Endothelial cell of umbilical vein (primary cell): ENCODE results near the gene BTN2A1. TPM values are rescaled to one million over a fixed set of nuclear protein-coding genes. Genes with fewer than 3 reads are reported as not detected.

Experiments
- BruUV-seq: library from RNA; stranded (reverse); fragments of 400-500 nt; replicated peaks from 2 replicates; lab custom pipeline; 2021; lab: Mats Ljungman, UMichigan
- CTCF ChIA-PET: fragments of 300-600, 350-600 bp; sonication (Branson Sonifier 250); formaldehyde crosslinking; loops from one replicate; lab custom pipeline; 2021; ENCODE audit warnings: antibody characterized with exemption, inconsistent platforms; lab: Charles Lee
- POLR2A ChIA-PET: fragments of 300-600, 350-600 bp; sonication (Branson Sonifier 250); formaldehyde crosslinking; loops from one replicate; lab custom pipeline; 2021; ENCODE audit warnings: antibody characterized with exemption, inconsistent platforms; lab: Charles Lee
- DNase-seq: peaks from one replicate; pipeline ENCODE4 v3.0.0-alpha.2; 2011; ENCODE audit warnings: low read depth, low spot score
- FAIRE-seq: peaks from 2 replicates; lab custom pipeline; 2011; peaks lifted over from hg19 to GRCh38; lab: Jason Lieb, UNC
- H2AFZ ChIP-seq: 2 replicates; pipeline ENCODE4 v1.6.0; 2012; ENCODE audit warnings: low read depth, low read length, control low read depth, inconsistent platforms
- H3K27ac ChIP-seq: 2 replicates; pipeline ENCODE4 v1.5.1; 2011; ENCODE audit warnings: low read depth, mild to moderate bottlenecking, control low read depth, low read length, moderate library complexity; ENCODE audit not compliant: insufficient read depth
- H3K27me3 ChIP-seq, 2 experiments: 2 replicates each; pipeline versions ENCODE4 v1.6.0 to v1.6.1; 2011; ENCODE audit warnings: low read length in 2 of 2, mixed read lengths in 1 of 2; ENCODE audit not compliant: control insufficient read depth in 2 of 2, insufficient read depth in 2 of 2
- H3K36me3 ChIP-seq, 2 experiments: 2 replicates in 1 of 2; 3 replicates in 1 of 2; pipeline ENCODE4 v1.5.1; 2011; ENCODE audit warnings: low read length in 2 of 2, mild to moderate bottlenecking in 1 of 2, moderate library complexity in 1 of 2; ENCODE audit not compliant: control insufficient read depth in 2 of 2, insufficient read depth in 2 of 2; ENCODE audit errors: extremely low read depth in 1 of 2
- H3K4me1 ChIP-seq: 3 replicates; pipeline ENCODE4 v1.5.1; 2011; ENCODE audit warnings: mild to moderate bottlenecking, low read length; ENCODE audit not compliant: control insufficient read depth, insufficient read depth; ENCODE audit errors: extremely low read depth
- H3K4me2 ChIP-seq: 2 replicates; pipeline ENCODE4 v1.6.1; 2011; ENCODE audit warnings: low read length, control low read depth, mixed read lengths; ENCODE audit not compliant: insufficient read depth
- H3K4me3 ChIP-seq, 3 experiments: fragments of 200-600 bp in 1 of 3; sonication (generic), shearing (Covaris generic) in 1 of 3; replicated peaks in 1 of 3; 2 replicates each; pipeline ENCODE4 v1.5.1; 2011 to 2016; ENCODE audit warnings: control low read depth in 3 of 3, low read length in 3 of 3, mild to moderate bottlenecking in 2 of 3, inconsistent platforms in 1 of 3, low read depth in 1 of 3, moderate library complexity in 1 of 3; ENCODE audit not compliant: insufficient read depth in 1 of 3
- H3K79me2 ChIP-seq: 2 replicates; pipeline ENCODE4 v1.6.0; 2012; ENCODE audit warnings: low read length, inconsistent platforms; ENCODE audit not compliant: control insufficient read depth, insufficient read depth
- H3K9ac ChIP-seq: replicated peaks from 2 replicates; pipeline ENCODE3; 2011; ENCODE audit warnings: low read length, control low read depth; ENCODE audit not compliant: insufficient read depth; ENCODE audit errors: extremely low read depth
- H3K9me1 ChIP-seq: replicated peaks from 3 replicates; pipeline ENCODE4 v1.6.0; 2011; ENCODE audit warnings: mild to moderate bottlenecking, low read length; ENCODE audit not compliant: control insufficient read depth, insufficient read depth; ENCODE audit errors: extremely low read depth
- H3K9me3 ChIP-seq: replicated peaks from 2 replicates; pipeline ENCODE4 v1.5.1; 2012; ENCODE audit warnings: low read length, inconsistent platforms; ENCODE audit not compliant: control insufficient read depth, insufficient read depth
- H4K20me1 ChIP-seq: replicated peaks from 2 replicates; pipeline ENCODE3; 2011; ENCODE audit warnings: mild to moderate bottlenecking, low read length; ENCODE audit not compliant: control insufficient read depth, insufficient read depth; ENCODE audit errors: extremely low read depth
- CTCF ChIP-seq, 2 donors: IDR thresholded peaks; 1 replicate in 1 of 2; 2 replicates in 1 of 2; pipeline ENCODE4 v1.5.1; 2011; ENCODE audit warnings: low read length in 2 of 2, mild to moderate bottlenecking in 2 of 2, moderate library complexity in 2 of 2, control low read depth in 1 of 2, inconsistent platforms in 1 of 2, low read depth in 1 of 2; ENCODE audit not compliant: insufficient read depth in 1 of 2; ENCODE audit errors: extremely low read depth in 1 of 2
- EZH2 ChIP-seq: IDR thresholded peaks from 2 replicates; pipeline ENCODE4 v1.6.1; 2012; ENCODE audit warnings: borderline replicate concordance, low read depth, mild to moderate bottlenecking, moderate library complexity, low read length, inconsistent platforms; ENCODE audit not compliant: severe bottlenecking
- FOS ChIP-seq: IDR thresholded peaks from 2 replicates; pipeline ENCODE4 v1.6.1; 2011; ENCODE audit warnings: mild to moderate bottlenecking, low read length, moderate library complexity, borderline replicate concordance; ENCODE audit not compliant: insufficient read depth
- GATA2 ChIP-seq: IDR thresholded peaks from 2 replicates; pipeline ENCODE4 v1.7.0; 2011; ENCODE audit warnings: low read depth, mild to moderate bottlenecking, moderate library complexity, mixed read lengths, low read length; ENCODE audit not compliant: insufficient read length, insufficient read depth
- JUN ChIP-seq: IDR thresholded peaks from 2 replicates; pipeline ENCODE4 v1.6.1; 2011; ENCODE audit warnings: borderline replicate concordance, low read depth; ENCODE audit not compliant: insufficient read length, insufficient read depth
- MAX ChIP-seq: IDR thresholded peaks from 2 replicates; pipeline ENCODE4 v1.6.1; 2011; ENCODE audit not compliant: insufficient read depth, insufficient read length
- MYC ChIP-seq: IDR thresholded peaks from one replicate; pipeline ENCODE4 v1.6.1; 2011; ENCODE audit warnings: mild to moderate bottlenecking, low read depth, low read length
- POLR2A ChIP-seq: IDR thresholded peaks from 2 replicates; pipeline ENCODE4 v1.6.1; 2012; ENCODE audit warnings: low read depth, mild to moderate bottlenecking, control low read depth, low read length
- POLR2AphosphoS5 ChIP-seq: IDR thresholded peaks from 2 replicates; pipeline ENCODE4 v1.6.1; 2012; ENCODE audit warnings: low read depth, mild to moderate bottlenecking, control low read depth, low read length, moderate library complexity; ENCODE audit not compliant: insufficient read depth
- dilution Hi-C: fragments of 300-500 bp; cut with MboI; formaldehyde crosslinking; loops from one replicate; pipeline ENCODE4 v1.15.0; 2019; ENCODE audit warnings: low sequenced_read_pairs; ENCODE audit not compliant: extremely low pct_ligation_motif_present
- intact Hi-C: fragments of 100-400 bp; cut with micrococcal nuclease; formaldehyde crosslinking; loops from one replicate; pipeline ENCODE4 v1.10.0; 2022
- polyA plus RNA-seq, 4 experiments: library from polyadenylated mRNA; depleted of rRNA in 3 of 4; stranded (reverse) in 3 of 4; unstranded in 1 of 4; fragments of >200 nt; gene quantifications; 2 replicates each; pipeline versions ENCODE4 v1.2.1 to v1.2.3, GENCODE V29; 2011 to 2012; ENCODE audit warnings: missing spikeins in 1 of 4
- total RNA-seq: library from RNA; stranded (reverse); gene quantifications from 2 replicates; pipeline ENCODE4 v1.2.3, GENCODE V29; 2021

Gene BTN2A1
- total and polyA plus RNA-seq, 2 donors (not counting 3 experiments of a cell fraction or from before 2014, with no cell fraction given), result 25.1 to 31.9 TPM

- Histone ChIP-seq H3K9me3 (no peaks in the 10 kb centered on the region), H3K9ac (no peak overlapping the region), H3K27ac (no peak overlapping the region), H3K36me3 (no peaks in the 10 kb centered on the region), H4K20me1 (no peaks in the 10 kb centered on the region), H3K79me2 (no peaks in the 10 kb centered on the region), H3K4me1 (no peaks in the 10 kb centered on the region), H3K4me3 (no peak overlapping the region), H3K27me3 (peaks cover 11 to 40% of the 10 kb centered on the region in 2 experiments), H3K9me1 (no peaks in the 10 kb centered on the region), H3K4me2 (no peak overlapping the region), H2AFZ (no peak overlapping the region)
- TF ChIP-seq POLR2A (no peak), FOS (no peak), GATA2 (no peak), MYC (no peak), EZH2 (no peak), JUN (no peak), POLR2AphosphoS5 (no peak), CTCF (IDR thresholded peaks at IDR 0.05; ENCODE audit: extremely low read depth in 1 of 2, insufficient read depth in 1 of 2, low read depth in 1 of 2, low read length in 2 of 2) (no peak), MAX (no peak)
- DNase-seq, result no peak
- no TSS peak for BruUV-seq
- intact Hi-C loops (loop anchor here (2.0 kb wide), 1 partner anchor 15 kb away; no protein-coding TSS in a partner anchor), dilution Hi-C loops (no loop called here)
- POLR2A ChIA-PET, result no interaction called here
- CTCF ChIA-PET, result no interaction called here
- no peak for FAIRE-seq
Observed at GRCh38 chr6:26489996-26490964, 32.5 kb downstream of the BTN2A1 start.
